H1 (cell line): Measurements from ENCODE around the gene NNMT. TPM values are rescaled to one million over a fixed set of nuclear protein-coding genes. Genes with fewer than 3 reads are reported as not detected.

Source experiments
- GABPA ChIP-seq: IDR thresholded peaks from 2 replicates; pipeline ENCODE4 v1.6.1; 2011; ENCODE audit warnings: mild to moderate bottlenecking, low read length, moderate library complexity, borderline replicate concordance; ENCODE audit not compliant: insufficient read depth
- polyA plus RNA-seq, 7 experiments: library from polyadenylated mRNA; depleted of rRNA in 3 of 7; stranded (reverse) in 5 of 7; unstranded in 2 of 7; fragments of >200 nt in 5 of 7; fragments of 200-250 nt in 2 of 7; gene quantifications; 1 replicate in 5 of 7; 2 replicates in 1 of 7; 4 replicates in 1 of 7; pipeline versions ENCODE4 v1.2.1 to v1.2.3, GENCODE V29; 2011 to 2013; ENCODE audit warnings: missing spikeins in 2 of 7, mixed read lengths in 2 of 7
- total RNA-seq: library from RNA; stranded (reverse); fragmentation: NEBNext Ultra II Directional; extraction: Animal tissue kit (Norgen Biotek cat#: 25700); gene quantifications from 2 replicates; pipeline ENCODE4 v1.2.1, GENCODE V29; 2021

Gene NNMT
- total and polyA plus RNA-seq, 2 of the 8 experiments (the other 6 are each of a cell fraction or from before 2014, with no cell fraction given): not detected

GRCh38 chr11:114362326-114362725 lies 66.1 kb downstream of the NNMT start (continued):
- TF ChIP-seq GABPA: no peak
